ENCODE results near the gene FAT2. TPM values are rescaled to one million over a fixed set of nuclear protein-coding genes. Genes with fewer than 3 reads are reported as not detected.
A peak's percentile ranks its signal among the peaks of the same experiment; 100 is the strongest.

Gene FAT2
- polyA plus RNA-seq, 3 donors = not detected

GRCh38 chr5:151618907-151619306, 27.8 kb upstream of the FAT2 start:
- Mint-ChIP-seq H3K36me3 (no peaks in the 10 kb centered on the region), H3K27me3 (ENCODE audit: low read depth in 3 of 3) (peaks cover 6 to 9% (median 8%) of the 10 kb centered on the region in 3 donors), H3K4me3 (no peak overlapping the region), H3K9me3 (peaks cover 0 to 1% (median 0%) of the 10 kb centered on the region in 7 donors), H3K27ac (no peak overlapping the region), H3K4me1 (no peaks in the 10 kb centered on the region)
- WGBS (ENCODE audit: insufficient coverage) = no CpG with 5 or more reads among the region's 2 CpGs
- Histone ChIP-seq H3K27ac (ENCODE audit: low read depth in 1 of 2, low read length in 2 of 2) (no peak overlapping the region), H3K9me3 (replicated peaks in 1 of 2; ENCODE audit: control insufficient read depth in 1 of 2, insufficient read depth in 1 of 2, low read length in 2 of 2) (no peaks in the 10 kb centered on the region), H3K36me3 (replicated peaks in 1 of 2; ENCODE audit: control insufficient read depth in 1 of 2, insufficient read depth in 2 of 2, low read length in 2 of 2) (no peaks in the 10 kb centered on the region), H3K4me2 (replicated peaks; ENCODE audit: extremely low read depth, low read length, poor library complexity, severe bottlenecking) (no peak overlapping the region), H3K9ac (ENCODE audit: insufficient read depth, low read length, poor library complexity, severe bottlenecking) (no peak overlapping the region), H2AFZ (ENCODE audit: insufficient read depth, low read depth, low read length, poor library complexity, severe bottlenecking) (no peak overlapping the region), H3K27me3 (ENCODE audit: control insufficient read depth in 2 of 2, insufficient read depth in 2 of 2, low read length in 2 of 2) (no peaks in the 10 kb centered on the region), H4K20me1 (ENCODE audit: insufficient read depth, low read length) (no peaks in the 10 kb centered on the region), H3K4me3 (replicated peaks in 1 of 3; ENCODE audit: low read depth in 2 of 3, low read length in 3 of 3) (no peak overlapping the region), H3K4me1 (ENCODE audit: control insufficient read depth in 1 of 2, insufficient read depth in 2 of 2, low read length in 2 of 2) (no peaks in the 10 kb centered on the region), H3K79me2 (ENCODE audit: insufficient read depth, low read length) (no peaks in the 10 kb centered on the region)
- DNase-seq = no peak
- TF ChIP-seq, protein P1, sequence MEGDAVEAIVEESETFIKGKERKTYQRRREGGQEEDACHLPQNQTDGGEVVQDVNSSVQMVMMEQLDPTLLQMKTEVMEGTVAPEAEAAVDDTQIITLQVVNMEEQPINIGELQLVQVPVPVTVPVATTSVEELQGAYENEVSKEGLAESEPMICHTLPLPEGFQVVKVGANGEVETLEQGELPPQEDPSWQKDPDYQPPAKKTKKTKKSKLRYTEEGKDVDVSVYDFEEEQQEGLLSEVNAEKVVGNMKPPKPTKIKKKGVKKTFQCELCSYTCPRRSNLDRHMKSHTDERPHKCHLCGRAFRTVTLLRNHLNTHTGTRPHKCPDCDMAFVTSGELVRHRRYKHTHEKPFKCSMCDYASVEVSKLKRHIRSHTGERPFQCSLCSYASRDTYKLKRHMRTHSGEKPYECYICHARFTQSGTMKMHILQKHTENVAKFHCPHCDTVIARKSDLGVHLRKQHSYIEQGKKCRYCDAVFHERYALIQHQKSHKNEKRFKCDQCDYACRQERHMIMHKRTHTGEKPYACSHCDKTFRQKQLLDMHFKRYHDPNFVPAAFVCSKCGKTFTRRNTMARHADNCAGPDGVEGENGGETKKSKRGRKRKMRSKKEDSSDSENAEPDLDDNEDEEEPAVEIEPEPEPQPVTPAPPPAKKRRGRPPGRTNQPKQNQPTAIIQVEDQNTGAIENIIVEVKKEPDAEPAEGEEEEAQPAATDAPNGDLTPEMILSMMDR (IDR thresholded peaks at IDR 0.05) = no peak
- intact Hi-C loops (cut with micrococcal nuclease) = no loop called here

- H3K27me3 Mint-ChIP-seq (ENCODE audit: low read depth in 3 of 3) = peaks cover 6 to 9% (median 8%) of the 10 kb centered on the region in 3 donors
- Histone ChIP-seq H3K4me2 (replicated peaks; ENCODE audit: extremely low read depth, low read length, poor library complexity, severe bottlenecking) (no peak overlapping the region), H3K9ac (ENCODE audit: insufficient read depth, low read length, poor library complexity, severe bottlenecking) (no peak overlapping the region), H4K20me1 (ENCODE audit: insufficient read depth, low read length) (no peaks in the 10 kb centered on the region), H3K79me2 (ENCODE audit: insufficient read depth, low read length) (no peaks in the 10 kb centered on the region), H2AFZ (ENCODE audit: insufficient read depth, low read depth, low read length, poor library complexity, severe bottlenecking) (no peak overlapping the region), H3K36me3 (replicated peaks in 1 of 2; ENCODE audit: control insufficient read depth in 1 of 2, insufficient read depth in 2 of 2, low read length in 2 of 2) (no peaks in the 10 kb centered on the region), H3K4me3 (replicated peaks in 1 of 3; ENCODE audit: low read depth in 2 of 3, low read length in 3 of 3) (no peak overlapping the region), H3K9me3 (replicated peaks in 1 of 2; ENCODE audit: control insufficient read depth in 1 of 2, insufficient read depth in 1 of 2, low read length in 2 of 2) (no peaks in the 10 kb centered on the region), H3K27me3 (ENCODE audit: control insufficient read depth in 2 of 2, insufficient read depth in 2 of 2, low read length in 2 of 2) (no peaks in the 10 kb centered on the region), H3K27ac (ENCODE audit: low read depth in 1 of 2, low read length in 2 of 2) (no peak overlapping the region), H3K4me1 (ENCODE audit: control insufficient read depth in 1 of 2, insufficient read depth in 2 of 2, low read length in 2 of 2) (no peaks in the 10 kb centered on the region)
- DNase-seq = no peak
- intact Hi-C loops (cut with micrococcal nuclease) = no loop called here
- H3K36me3 Mint-ChIP-seq = no peaks in the 10 kb centered on the region
- TF ChIP-seq, protein P1 (IDR thresholded peaks at IDR 0.05) = no peak
- peaks cover 2% of the 10 kb centered on the region for H3K4me1 Mint-ChIP-seq
- WGBS (ENCODE audit: insufficient coverage) = 100% methylated on average over 1 of the region's 3 CpGs
- H3K9me3 Mint-ChIP-seq = peaks cover 0 to 1% (median 0%) of the 10 kb centered on the region in 7 donors
- H3K27ac Mint-ChIP-seq = peak overlapping the region in 1 of 7 donors; percentile 14
- H3K4me3 Mint-ChIP-seq = no peak overlapping the region
Measured at GRCh38 chr5:151617841-151618710, 26.9 kb upstream of the FAT2 start.
